ENCODE results near the gene RNF223. TPM values are rescaled to one million over a fixed set of nuclear protein-coding genes. Genes with fewer than 3 reads are reported as not detected.

RNF223 gene
- total RNA-seq, 1 experiment from 2014 or later, result not detected

DNA sequence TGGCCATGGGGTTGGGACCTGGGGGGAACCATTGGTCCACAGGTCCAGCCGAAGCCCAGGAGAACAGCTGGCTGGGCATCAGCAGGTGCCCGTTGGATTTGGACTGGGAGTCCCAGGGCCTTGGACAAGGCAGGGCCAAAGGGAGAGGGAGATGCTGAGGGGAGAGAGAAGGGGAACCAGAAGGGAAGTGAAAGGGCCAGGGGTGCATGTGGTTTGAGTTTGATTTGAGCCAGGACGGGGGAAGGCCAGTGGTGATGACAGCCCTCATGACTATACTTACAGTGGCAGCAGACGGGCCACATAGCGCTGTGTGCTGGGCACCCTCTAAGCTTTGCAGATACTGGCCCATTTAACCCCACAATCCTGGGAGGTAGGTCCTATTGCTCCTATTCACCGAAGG is 35.4 kb downstream of the RNF223 start (continued):
- TF ChIP-seq, protein P1, sequence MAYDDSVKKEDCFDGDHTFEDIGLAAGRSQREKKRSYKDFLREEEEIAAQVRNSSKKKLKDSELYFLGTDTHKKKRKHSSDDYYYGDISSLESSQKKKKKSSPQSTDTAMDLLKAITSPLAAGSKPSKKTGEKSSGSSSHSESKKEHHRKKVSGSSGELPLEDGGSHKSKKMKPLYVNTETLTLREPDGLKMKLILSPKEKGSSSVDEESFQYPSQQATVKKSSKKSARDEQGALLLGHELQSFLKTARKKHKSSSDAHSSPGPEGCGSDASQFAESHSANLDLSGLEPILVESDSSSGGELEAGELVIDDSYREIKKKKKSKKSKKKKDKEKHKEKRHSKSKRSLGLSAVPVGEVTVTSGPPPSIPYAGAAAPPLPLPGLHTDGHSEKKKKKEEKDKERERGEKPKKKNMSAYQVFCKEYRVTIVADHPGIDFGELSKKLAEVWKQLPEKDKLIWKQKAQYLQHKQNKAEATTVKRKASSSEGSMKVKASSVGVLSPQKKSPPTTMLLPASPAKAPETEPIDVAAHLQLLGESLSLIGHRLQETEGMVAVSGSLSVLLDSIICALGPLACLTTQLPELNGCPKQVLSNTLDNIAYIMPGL (CRISPR knock-in tag; IDR thresholded peaks at IDR 0.05), result no peak
- TF ChIP-seq KAT7 (CRISPR knock-in tag; IDR thresholded peaks at IDR 0.05; ENCODE audit: borderline replicate concordance), result no peak

DNA sequence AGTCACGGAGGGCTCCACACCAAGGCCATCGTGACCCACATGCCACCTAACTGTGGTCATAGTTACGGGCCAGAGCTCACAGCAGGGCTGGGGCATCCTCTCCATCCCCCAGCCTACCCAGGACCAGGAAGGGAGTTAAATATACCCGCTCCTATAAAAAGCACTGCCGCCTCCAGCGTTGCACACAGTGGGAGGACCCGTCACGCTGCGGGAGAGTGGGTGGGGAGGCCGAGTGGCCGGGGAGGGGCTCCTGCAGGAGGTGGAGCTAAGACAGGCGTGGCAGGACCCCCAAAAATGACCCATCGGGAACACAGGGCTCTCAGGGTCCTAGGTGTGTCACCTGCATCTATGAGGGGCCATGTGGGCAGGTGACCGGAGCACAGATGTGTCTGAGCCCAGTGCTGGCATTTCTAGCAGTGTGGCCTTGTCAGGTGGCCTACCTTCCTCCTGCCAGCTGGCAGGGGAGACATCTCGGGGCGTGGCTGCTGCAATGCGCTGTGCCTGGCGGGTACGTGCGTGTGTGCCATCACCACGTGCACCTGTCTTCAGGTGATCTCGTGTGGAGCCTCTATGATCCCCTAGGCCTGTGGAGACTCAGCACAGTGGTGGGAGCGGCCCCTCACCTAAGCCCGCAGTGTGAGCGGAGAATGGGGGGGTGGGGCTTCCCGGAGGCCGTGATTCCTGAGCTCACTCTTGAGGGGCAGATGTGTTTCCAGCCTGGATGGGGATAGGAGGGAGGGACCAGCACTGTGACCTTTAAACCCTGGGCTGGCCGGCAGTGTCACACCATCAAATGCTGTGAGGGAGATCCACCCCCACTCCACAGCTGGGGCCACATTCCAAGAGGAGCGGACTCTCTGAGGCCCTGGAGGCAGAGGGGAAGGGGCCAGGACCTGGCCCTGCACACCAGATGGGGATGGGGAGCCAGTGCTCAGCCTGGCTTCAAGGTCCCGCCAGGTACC is 36.5 kb downstream of the RNF223 start:
- H3K27ac Mint-ChIP-seq, result no peak overlapping the region
- H3K9me3 Mint-ChIP-seq, result no peaks in the 10 kb centered on the region
- no peak overlapping the region for H3K4me3 Mint-ChIP-seq
- H3K36me3 Mint-ChIP-seq, result peaks cover 5% of the 10 kb centered on the region; the same call in 1 of the 2 replicates
- H3K27me3 Mint-ChIP-seq (ENCODE audit: low read depth), result peaks cover 46% of the 10 kb centered on the region
- CTCF ChIA-PET, result interaction anchor here (0.7 to 4.0 kb wide), 4 partner anchors 26 to 254 kb away, joined by 3 to 35 read pairs (median 4); no protein-coding TSS in a partner anchor
- H3K4me1 Mint-ChIP-seq, result peaks cover 5% of the 10 kb centered on the region
- ATAC-seq (no peak), DNase-seq (ENCODE audit: low spot score) (no peak)
- POLR2A ChIA-PET, result no interaction called here
- TF ChIP-seq JAZF1 (CRISPR knock-in tag; IDR thresholded peaks at IDR 0.05) (no peak), SMAD4 (CRISPR knock-in tag; IDR thresholded peaks at IDR 0.05) (no peak), TEAD4 (CRISPR knock-in tag; IDR thresholded peaks at IDR 0.05) (no peak), FOXP1 (CRISPR knock-in tag; IDR thresholded peaks at IDR 0.05; ENCODE audit: borderline replicate concordance) (no peak), SP1 (CRISPR knock-in tag; conservative IDR thresholded peaks at IDR 0.05) (no peak), TCF7 (CRISPR knock-in tag; IDR thresholded peaks at IDR 0.05; ENCODE audit: low read depth) (no peak), TEAD1 (CRISPR knock-in tag; IDR thresholded peaks at IDR 0.05) (no peak), ZNF232 (CRISPR knock-in tag; IDR thresholded peaks at IDR 0.05) (no peak), ZNF317 (CRISPR knock-in tag; IDR thresholded peaks at IDR 0.05; ENCODE audit: borderline replicate concordance, low read depth) (no peak), CREM (CRISPR knock-in tag; IDR thresholded peaks at IDR 0.05) (no peak), ZNF219 (CRISPR knock-in tag; IDR thresholded peaks at IDR 0.05; ENCODE audit: borderline replicate concordance) (no peak), FOXJ3 (CRISPR knock-in tag; IDR thresholded peaks at IDR 0.05; ENCODE audit: borderline replicate concordance) (no peak)
- TF ChIP-seq, protein P2, sequence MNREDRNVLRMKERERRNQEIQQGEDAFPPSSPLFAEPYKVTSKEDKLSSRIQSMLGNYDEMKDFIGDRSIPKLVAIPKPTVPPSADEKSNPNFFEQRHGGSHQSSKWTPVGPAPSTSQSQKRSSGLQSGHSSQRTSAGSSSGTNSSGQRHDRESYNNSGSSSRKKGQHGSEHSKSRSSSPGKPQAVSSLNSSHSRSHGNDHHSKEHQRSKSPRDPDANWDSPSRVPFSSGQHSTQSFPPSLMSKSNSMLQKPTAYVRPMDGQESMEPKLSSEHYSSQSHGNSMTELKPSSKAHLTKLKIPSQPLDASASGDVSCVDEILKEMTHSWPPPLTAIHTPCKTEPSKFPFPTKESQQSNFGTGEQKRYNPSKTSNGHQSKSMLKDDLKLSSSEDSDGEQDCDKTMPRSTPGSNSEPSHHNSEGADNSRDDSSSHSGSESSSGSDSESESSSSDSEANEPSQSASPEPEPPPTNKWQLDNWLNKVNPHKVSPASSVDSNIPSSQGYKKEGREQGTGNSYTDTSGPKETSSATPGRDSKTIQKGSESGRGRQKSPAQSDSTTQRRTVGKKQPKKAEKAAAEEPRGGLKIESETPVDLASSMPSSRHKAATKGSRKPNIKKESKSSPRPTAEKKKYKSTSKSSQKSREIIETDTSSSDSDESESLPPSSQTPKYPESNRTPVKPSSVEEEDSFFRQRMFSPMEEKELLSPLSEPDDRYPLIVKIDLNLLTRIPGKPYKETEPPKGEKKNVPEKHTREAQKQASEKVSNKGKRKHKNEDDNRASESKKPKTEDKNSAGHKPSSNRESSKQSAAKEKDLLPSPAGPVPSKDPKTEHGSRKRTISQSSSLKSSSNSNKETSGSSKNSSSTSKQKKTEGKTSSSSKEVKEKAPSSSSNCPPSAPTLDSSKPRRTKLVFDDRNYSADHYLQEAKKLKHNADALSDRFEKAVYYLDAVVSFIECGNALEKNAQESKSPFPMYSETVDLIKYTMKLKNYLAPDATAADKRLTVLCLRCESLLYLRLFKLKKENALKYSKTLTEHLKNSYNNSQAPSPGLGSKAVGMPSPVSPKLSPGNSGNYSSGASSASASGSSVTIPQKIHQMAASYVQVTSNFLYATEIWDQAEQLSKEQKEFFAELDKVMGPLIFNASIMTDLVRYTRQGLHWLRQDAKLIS (CRISPR knock-in tag; IDR thresholded peaks at IDR 0.05; ENCODE audit: borderline replicate concordance), result no peak

DNA sequence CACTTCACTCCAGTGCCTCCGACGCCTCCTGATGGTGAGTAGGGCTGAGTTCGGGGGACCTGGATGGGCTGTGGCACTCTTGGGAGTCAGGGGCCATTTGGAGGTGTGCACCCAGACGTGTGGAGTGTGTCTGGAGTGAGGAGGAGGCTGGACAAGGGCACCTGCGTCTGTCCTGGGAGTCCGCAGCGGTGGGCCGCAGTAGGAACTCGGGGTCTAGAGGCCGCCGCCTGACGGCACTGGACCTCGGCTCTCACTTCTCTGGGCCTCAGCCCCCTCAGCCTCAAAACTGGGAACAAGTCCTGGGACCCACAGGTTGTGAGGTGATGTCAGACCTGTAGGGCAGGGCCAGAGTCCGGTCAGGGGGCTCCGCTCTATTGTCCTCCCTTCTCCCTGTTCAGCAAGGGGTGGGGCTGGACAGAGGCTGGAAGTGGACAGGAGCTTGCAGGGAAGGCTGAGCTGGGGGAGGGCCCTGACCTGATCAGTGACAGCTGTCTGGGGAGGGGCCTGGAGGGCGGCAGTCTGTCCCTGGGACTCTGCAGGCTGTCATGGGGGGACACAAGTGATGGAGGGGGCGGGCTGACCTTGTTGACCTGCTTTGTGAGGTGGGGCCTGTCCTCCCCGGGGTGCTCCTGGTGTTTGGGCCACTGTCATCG is 38.7 kb downstream of the RNF223 start:
- CTCF ChIA-PET, result no interaction called here
- Mint-ChIP-seq H3K4me3 (no peak overlapping the region), H3K9me3 (no peaks in the 10 kb centered on the region), H3K27me3 (ENCODE audit: low read depth) (peaks cover 52% of the 10 kb centered on the region), H3K4me1 (peaks cover 14% of the 10 kb centered on the region), H3K36me3 (peaks cover 5% of the 10 kb centered on the region; the same call in 1 of the 2 replicates), H3K27ac (no peak overlapping the region)
- DNase-seq (ENCODE audit: low spot score) (no peak), ATAC-seq (no peak)
- POLR2A ChIA-PET, result interaction anchor here (0.6 to 1.6 kb wide), 2 partner anchors 11 to 33 kb away, joined by 3 to 4 read pairs; no protein-coding TSS in a partner anchor
- TF ChIP-seq, protein P3, sequence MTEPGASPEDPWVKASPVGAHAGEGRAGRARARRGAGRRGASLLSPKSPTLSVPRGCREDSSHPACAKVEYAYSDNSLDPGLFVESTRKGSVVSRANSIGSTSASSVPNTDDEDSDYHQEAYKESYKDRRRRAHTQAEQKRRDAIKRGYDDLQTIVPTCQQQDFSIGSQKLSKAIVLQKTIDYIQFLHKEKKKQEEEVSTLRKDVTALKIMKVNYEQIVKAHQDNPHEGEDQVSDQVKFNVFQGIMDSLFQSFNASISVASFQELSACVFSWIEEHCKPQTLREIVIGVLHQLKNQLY (CRISPR knock-in tag; IDR thresholded peaks at IDR 0.05), result no peak
- TF ChIP-seq MYBL2 (CRISPR knock-in tag; IDR thresholded peaks at IDR 0.05) (no peak), FOXJ3 (CRISPR knock-in tag; IDR thresholded peaks at IDR 0.05; ENCODE audit: borderline replicate concordance) (no peak), ZNF263 (CRISPR knock-in tag; IDR thresholded peaks at IDR 0.05; ENCODE audit: low read depth) (no peak), TCF7 (CRISPR knock-in tag; IDR thresholded peaks at IDR 0.05; ENCODE audit: low read depth) (no peak), RORB (CRISPR knock-in tag; IDR thresholded peaks at IDR 0.05) (no peak), JUN (CRISPR knock-in tag; IDR thresholded peaks at IDR 0.05) (no peak), IRF2 (CRISPR knock-in tag; IDR thresholded peaks at IDR 0.05; ENCODE audit: borderline replicate concordance, low read depth) (no peak), CREB1 (CRISPR knock-in tag; IDR thresholded peaks at IDR 0.05) (no peak)
- TF ChIP-seq, protein P4, sequence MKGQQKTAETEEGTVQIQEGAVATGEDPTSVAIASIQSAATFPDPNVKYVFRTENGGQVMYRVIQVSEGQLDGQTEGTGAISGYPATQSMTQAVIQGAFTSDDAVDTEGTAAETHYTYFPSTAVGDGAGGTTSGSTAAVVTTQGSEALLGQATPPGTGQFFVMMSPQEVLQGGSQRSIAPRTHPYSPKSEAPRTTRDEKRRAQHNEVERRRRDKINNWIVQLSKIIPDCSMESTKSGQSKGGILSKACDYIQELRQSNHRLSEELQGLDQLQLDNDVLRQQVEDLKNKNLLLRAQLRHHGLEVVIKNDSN (CRISPR knock-in tag; IDR thresholded peaks at IDR 0.05), result no peak
